Measurements from ENCODE around the gene FCER1G.

FCER1G gene

DNA sequence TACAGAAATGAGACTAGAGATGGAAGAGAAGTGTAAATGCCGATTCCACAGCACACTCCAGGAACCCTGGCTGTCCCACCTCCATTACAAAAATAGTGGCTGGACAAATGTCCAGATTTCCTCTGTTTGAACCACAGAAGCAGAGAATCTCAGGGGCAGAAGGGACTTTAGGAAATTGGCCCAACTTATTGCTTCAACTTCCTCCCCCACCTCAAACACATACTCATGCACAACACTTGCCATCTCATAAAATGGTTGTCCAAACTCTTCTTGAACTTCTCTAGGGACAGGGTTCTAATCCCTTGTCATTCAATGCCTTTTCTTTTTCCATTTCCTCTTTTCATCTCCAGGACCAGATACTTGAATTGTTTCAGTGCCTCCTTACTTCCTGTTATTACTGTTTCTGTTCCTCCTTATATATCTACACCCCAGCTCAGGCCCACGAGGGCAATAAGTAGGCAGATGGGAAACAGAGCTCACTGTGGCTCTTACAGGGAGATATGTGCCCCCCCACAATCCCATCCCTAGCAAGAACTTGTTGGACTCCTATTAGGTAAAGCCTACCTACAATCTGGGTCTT, 29.3 kb upstream of the FCER1G start:
- peak overlapping the region; percentile 9 for H3K4me3 ChIP-seq (ENCODE audit: insufficient read depth, low read length, poor library complexity, severe bottlenecking)
- TF ChIP-seq, protein P1, sequence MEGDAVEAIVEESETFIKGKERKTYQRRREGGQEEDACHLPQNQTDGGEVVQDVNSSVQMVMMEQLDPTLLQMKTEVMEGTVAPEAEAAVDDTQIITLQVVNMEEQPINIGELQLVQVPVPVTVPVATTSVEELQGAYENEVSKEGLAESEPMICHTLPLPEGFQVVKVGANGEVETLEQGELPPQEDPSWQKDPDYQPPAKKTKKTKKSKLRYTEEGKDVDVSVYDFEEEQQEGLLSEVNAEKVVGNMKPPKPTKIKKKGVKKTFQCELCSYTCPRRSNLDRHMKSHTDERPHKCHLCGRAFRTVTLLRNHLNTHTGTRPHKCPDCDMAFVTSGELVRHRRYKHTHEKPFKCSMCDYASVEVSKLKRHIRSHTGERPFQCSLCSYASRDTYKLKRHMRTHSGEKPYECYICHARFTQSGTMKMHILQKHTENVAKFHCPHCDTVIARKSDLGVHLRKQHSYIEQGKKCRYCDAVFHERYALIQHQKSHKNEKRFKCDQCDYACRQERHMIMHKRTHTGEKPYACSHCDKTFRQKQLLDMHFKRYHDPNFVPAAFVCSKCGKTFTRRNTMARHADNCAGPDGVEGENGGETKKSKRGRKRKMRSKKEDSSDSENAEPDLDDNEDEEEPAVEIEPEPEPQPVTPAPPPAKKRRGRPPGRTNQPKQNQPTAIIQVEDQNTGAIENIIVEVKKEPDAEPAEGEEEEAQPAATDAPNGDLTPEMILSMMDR (IDR thresholded peaks at IDR 0.05; ENCODE audit: insufficient read depth, low read length, poor library complexity, severe bottlenecking): no peak
- no peak for TF ChIP-seq EZH2phosphoT487 (conservative IDR thresholded peaks at IDR 0.05; ENCODE audit: low read length)
- H3F3A ChIP-seq (ENCODE audit: insufficient read depth): peaks cover 4% of the 10 kb centered on the region; the same call in 1 of the 2 replicates
- no peaks in the 10 kb centered on the region for H4K20me1 ChIP-seq (ENCODE audit: low read depth, low read length)
- H3K27me3 ChIP-seq (ENCODE audit: low read length): no peaks in the 10 kb centered on the region
- H3K27ac ChIP-seq (ENCODE audit: low read depth, low read length): peak overlapping the region; percentile 46
- H3K9me2 ChIP-seq (replicated peaks; ENCODE audit: insufficient read depth, low read length): no peaks in the 10 kb centered on the region
- no peak overlapping the region for H3K9ac ChIP-seq (ENCODE audit: low read length)
- peak overlapping the region; percentile 66 for H2AFZ ChIP-seq (ENCODE audit: low read depth, low read length, severe bottlenecking)
- no peaks in the 10 kb centered on the region for H3K36me3 ChIP-seq (ENCODE audit: low read length)
- peak overlapping the region; percentile 46 for H3K4me2 ChIP-seq (ENCODE audit: low read depth, low read length, poor library complexity, severe bottlenecking)
- no peaks in the 10 kb centered on the region for H3K79me2 ChIP-seq (ENCODE audit: insufficient read depth, low read length)
- H3K9me3 ChIP-seq (ENCODE audit: insufficient read depth, low read length): no peaks in the 10 kb centered on the region

DNA sequence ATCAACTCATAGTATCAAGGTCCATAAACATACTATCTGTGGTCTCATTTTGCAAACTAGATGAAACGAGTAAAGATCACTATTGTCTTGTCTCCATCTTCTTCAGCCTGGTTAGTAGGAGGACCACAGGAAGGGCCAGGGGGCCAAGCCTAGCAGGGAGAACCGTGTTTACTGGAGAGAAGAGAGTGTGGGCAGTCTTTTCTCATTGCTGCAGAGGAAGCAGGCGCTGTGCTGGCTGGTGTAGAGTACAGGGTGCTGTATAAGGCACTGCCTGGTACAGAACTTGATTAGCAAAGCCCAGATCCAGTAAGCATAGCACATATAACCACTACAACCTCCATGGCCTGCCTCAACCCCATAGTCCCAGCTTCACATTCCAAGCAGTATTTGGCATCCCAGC, 27.8 kb upstream of the FCER1G start:
- Histone ChIP-seq H3K27ac (ENCODE audit: low read depth, low read length) (no peak overlapping the region), H3K4me2 (ENCODE audit: low read depth, low read length, poor library complexity, severe bottlenecking) (no peak overlapping the region), H3K9me3 (ENCODE audit: insufficient read depth, low read length) (no peaks in the 10 kb centered on the region), H3F3A (ENCODE audit: insufficient read depth) (peaks cover 4% of the 10 kb centered on the region; the same call in 1 of the 2 replicates), H3K4me3 (ENCODE audit: insufficient read depth, low read length, poor library complexity, severe bottlenecking) (no peak overlapping the region), H3K79me2 (ENCODE audit: insufficient read depth, low read length) (no peaks in the 10 kb centered on the region), H3K9ac (ENCODE audit: low read length) (no peak overlapping the region), H3K9me2 (replicated peaks; ENCODE audit: insufficient read depth, low read length) (no peaks in the 10 kb centered on the region), H3K27me3 (ENCODE audit: low read length) (no peaks in the 10 kb centered on the region), H3K36me3 (ENCODE audit: low read length) (no peaks in the 10 kb centered on the region), H2AFZ (ENCODE audit: low read depth, low read length, severe bottlenecking) (no peak overlapping the region), H4K20me1 (ENCODE audit: low read depth, low read length) (no peaks in the 10 kb centered on the region)
- no peak for TF ChIP-seq EZH2phosphoT487 (conservative IDR thresholded peaks at IDR 0.05; ENCODE audit: low read length)
- TF ChIP-seq, protein P1 (IDR thresholded peaks at IDR 0.05; ENCODE audit: insufficient read depth, low read length, poor library complexity, severe bottlenecking): no peak

DNA sequence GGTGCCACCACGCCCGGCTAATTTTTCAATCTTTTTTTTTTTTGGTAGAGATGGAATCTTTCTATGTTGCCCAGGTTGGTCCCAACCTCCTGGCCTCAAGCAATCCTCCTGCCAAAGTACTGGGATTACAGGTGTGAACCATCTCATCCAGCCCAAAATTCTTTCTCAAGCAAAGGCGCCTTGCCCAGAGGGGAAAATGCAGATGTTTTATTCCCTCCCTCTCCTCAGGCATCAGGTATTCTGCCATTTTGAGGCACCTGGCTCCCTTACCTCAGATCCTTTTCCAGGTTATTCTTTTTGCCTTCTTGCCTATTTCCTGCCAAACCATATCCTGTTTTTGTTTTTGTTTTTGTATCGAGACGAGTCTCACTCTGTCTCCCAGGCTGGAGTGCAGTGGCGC, 26.7 kb upstream of the FCER1G start:
- H3K9me3 ChIP-seq (ENCODE audit: insufficient read depth, low read length): no peaks in the 10 kb centered on the region
- no peaks in the 10 kb centered on the region for H4K20me1 ChIP-seq (ENCODE audit: low read depth, low read length)
- no peak overlapping the region for H3K9ac ChIP-seq (ENCODE audit: low read length)
- H3K36me3 ChIP-seq (ENCODE audit: low read length): no peaks in the 10 kb centered on the region
- H2AFZ ChIP-seq (ENCODE audit: low read depth, low read length, severe bottlenecking): no peak overlapping the region
- no peaks in the 10 kb centered on the region for H3K79me2 ChIP-seq (ENCODE audit: insufficient read depth, low read length)
- TF ChIP-seq, protein P1 (IDR thresholded peaks at IDR 0.05; ENCODE audit: insufficient read depth, low read length, poor library complexity, severe bottlenecking): no peak
- TF ChIP-seq EZH2phosphoT487 (conservative IDR thresholded peaks at IDR 0.05; ENCODE audit: low read length): no peak
- no peak overlapping the region for H3K4me3 ChIP-seq (ENCODE audit: insufficient read depth, low read length, poor library complexity, severe bottlenecking)
- H3K9me2 ChIP-seq (replicated peaks; ENCODE audit: insufficient read depth, low read length): no peaks in the 10 kb centered on the region
- H3K27ac ChIP-seq (ENCODE audit: low read depth, low read length): no peak overlapping the region
- peaks cover 4% of the 10 kb centered on the region; the same call in 1 of the 2 replicates for H3F3A ChIP-seq (ENCODE audit: insufficient read depth)
- no peak overlapping the region for H3K4me2 ChIP-seq (ENCODE audit: low read depth, low read length, poor library complexity, severe bottlenecking)
- H3K27me3 ChIP-seq (ENCODE audit: low read length): no peaks in the 10 kb centered on the region

Data from SU-DHL-6 (cell line).